ENCODE measurements around the gene QSOX2.

QSOX2 gene

GRCh38 chr9:136231478-136232297 is 13.9 kb downstream of the QSOX2 start:
- TF ChIP-seq, protein P1, sequence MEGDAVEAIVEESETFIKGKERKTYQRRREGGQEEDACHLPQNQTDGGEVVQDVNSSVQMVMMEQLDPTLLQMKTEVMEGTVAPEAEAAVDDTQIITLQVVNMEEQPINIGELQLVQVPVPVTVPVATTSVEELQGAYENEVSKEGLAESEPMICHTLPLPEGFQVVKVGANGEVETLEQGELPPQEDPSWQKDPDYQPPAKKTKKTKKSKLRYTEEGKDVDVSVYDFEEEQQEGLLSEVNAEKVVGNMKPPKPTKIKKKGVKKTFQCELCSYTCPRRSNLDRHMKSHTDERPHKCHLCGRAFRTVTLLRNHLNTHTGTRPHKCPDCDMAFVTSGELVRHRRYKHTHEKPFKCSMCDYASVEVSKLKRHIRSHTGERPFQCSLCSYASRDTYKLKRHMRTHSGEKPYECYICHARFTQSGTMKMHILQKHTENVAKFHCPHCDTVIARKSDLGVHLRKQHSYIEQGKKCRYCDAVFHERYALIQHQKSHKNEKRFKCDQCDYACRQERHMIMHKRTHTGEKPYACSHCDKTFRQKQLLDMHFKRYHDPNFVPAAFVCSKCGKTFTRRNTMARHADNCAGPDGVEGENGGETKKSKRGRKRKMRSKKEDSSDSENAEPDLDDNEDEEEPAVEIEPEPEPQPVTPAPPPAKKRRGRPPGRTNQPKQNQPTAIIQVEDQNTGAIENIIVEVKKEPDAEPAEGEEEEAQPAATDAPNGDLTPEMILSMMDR (IDR thresholded peaks at IDR 0.05; ENCODE audit: low read length): no peak
- no peak for TF ChIP-seq EZH2 (IDR thresholded peaks at IDR 0.05; ENCODE audit: borderline replicate concordance, low read length)
- no peak overlapping the region for H3K9ac ChIP-seq (ENCODE audit: low read length)
- no peaks in the 10 kb centered on the region for H3K27me3 ChIP-seq (ENCODE audit: insufficient read depth, low read length)
- H3K27ac ChIP-seq (ENCODE audit: low read depth, low read length, poor library complexity, severe bottlenecking): no peak overlapping the region
- H2AFZ ChIP-seq (ENCODE audit: low read length): no peak overlapping the region
- H3K9me2 ChIP-seq (ENCODE audit: low read depth, low read length): no peaks in the 10 kb centered on the region
- no peaks in the 10 kb centered on the region for H3K9me3 ChIP-seq (ENCODE audit: low read length)
- H3F3A ChIP-seq (ENCODE audit: insufficient read depth, low read length): no peaks in the 10 kb centered on the region
- peaks cover 51% of the 10 kb centered on the region for H3K4me1 ChIP-seq (ENCODE audit: insufficient read depth, low read length, severe bottlenecking)
- peaks cover 61% of the 10 kb centered on the region for H3K36me3 ChIP-seq (ENCODE audit: insufficient read depth, low read length)
- no peak overlapping the region for H3K4me2 ChIP-seq (ENCODE audit: low read length)
- no peak overlapping the region for H3K4me3 ChIP-seq (ENCODE audit: low read depth, low read length, poor library complexity, severe bottlenecking)
- H3K79me2 ChIP-seq (ENCODE audit: insufficient read depth, low read length): peaks cover 3% of the 10 kb centered on the region; the same call in 1 of the 2 replicates
- H4K20me1 ChIP-seq (ENCODE audit: insufficient read depth, low read length): no peaks in the 10 kb centered on the region

- Histone ChIP-seq H3K79me2 (ENCODE audit: insufficient read depth, low read length) (peaks cover 3% of the 10 kb centered on the region; the same call in 1 of the 2 replicates), H2AFZ (ENCODE audit: low read length) (no peak overlapping the region), H3K4me2 (ENCODE audit: low read length) (no peak overlapping the region), H4K20me1 (ENCODE audit: insufficient read depth, low read length) (no peaks in the 10 kb centered on the region), H3K4me1 (ENCODE audit: insufficient read depth, low read length, severe bottlenecking) (peaks cover 60% of the 10 kb centered on the region), H3K9me3 (ENCODE audit: low read length) (no peaks in the 10 kb centered on the region), H3K9ac (ENCODE audit: low read length) (no peak overlapping the region), H3K27me3 (ENCODE audit: insufficient read depth, low read length) (no peaks in the 10 kb centered on the region), H3K36me3 (ENCODE audit: insufficient read depth, low read length) (peaks cover 52% of the 10 kb centered on the region), H3K4me3 (ENCODE audit: low read depth, low read length, poor library complexity, severe bottlenecking) (no peak overlapping the region), H3F3A (ENCODE audit: insufficient read depth, low read length) (no peaks in the 10 kb centered on the region), H3K27ac (ENCODE audit: low read depth, low read length, poor library complexity, severe bottlenecking) (no peak overlapping the region), H3K9me2 (ENCODE audit: low read depth, low read length) (no peaks in the 10 kb centered on the region)
- TF ChIP-seq, protein P1 (IDR thresholded peaks at IDR 0.05; ENCODE audit: low read length): no peak
- TF ChIP-seq EZH2 (IDR thresholded peaks at IDR 0.05; ENCODE audit: borderline replicate concordance, low read length): no peak
These were observed 14.8 kb downstream of the QSOX2 start for GRCh38 chr9:136230773-136231172.

- Histone ChIP-seq H3K9ac (ENCODE audit: low read length) (no peak overlapping the region), H4K20me1 (ENCODE audit: insufficient read depth, low read length) (no peaks in the 10 kb centered on the region), H3K4me1 (ENCODE audit: insufficient read depth, low read length, severe bottlenecking) (peaks cover 64% of the 10 kb centered on the region), H3F3A (ENCODE audit: insufficient read depth, low read length) (no peaks in the 10 kb centered on the region), H3K4me2 (ENCODE audit: low read length) (no peak overlapping the region), H2AFZ (ENCODE audit: low read length) (no peak overlapping the region), H3K9me2 (ENCODE audit: low read depth, low read length) (no peaks in the 10 kb centered on the region), H3K4me3 (ENCODE audit: low read depth, low read length, poor library complexity, severe bottlenecking) (no peak overlapping the region), H3K36me3 (ENCODE audit: insufficient read depth, low read length) (peaks cover 48% of the 10 kb centered on the region), H3K9me3 (ENCODE audit: low read length) (no peaks in the 10 kb centered on the region), H3K79me2 (ENCODE audit: insufficient read depth, low read length) (peaks cover 3% of the 10 kb centered on the region; the same call in 1 of the 2 replicates), H3K27me3 (ENCODE audit: insufficient read depth, low read length) (no peaks in the 10 kb centered on the region), H3K27ac (ENCODE audit: low read depth, low read length, poor library complexity, severe bottlenecking) (no peak overlapping the region)
- TF ChIP-seq EZH2 (IDR thresholded peaks at IDR 0.05; ENCODE audit: borderline replicate concordance, low read length): no peak
- TF ChIP-seq, protein P1 (IDR thresholded peaks at IDR 0.05; ENCODE audit: low read length): no peak
These were observed 15.2 kb downstream of the QSOX2 start for GRCh38 chr9:136230365-136230764.
